GM19372 (cell line): ENCODE results near the gene ZBTB7B.
"Not testable (repeated sequence)": the region's sequence is repeated elsewhere in the genome, so short reads cannot be mapped to it uniquely, and the experiment has no call there.

ENCODE experiments used
- ATAC-seq: cut with Tn5 transposase; IDR thresholded peaks from one replicate; pipeline ENCODE4 v1.9.1; 2021; ENCODE audit warnings: mild to moderate bottlenecking, low read depth, moderate library complexity; ENCODE audit not compliant: unreplicated experiment

The ZBTB7B gene

DNA sequence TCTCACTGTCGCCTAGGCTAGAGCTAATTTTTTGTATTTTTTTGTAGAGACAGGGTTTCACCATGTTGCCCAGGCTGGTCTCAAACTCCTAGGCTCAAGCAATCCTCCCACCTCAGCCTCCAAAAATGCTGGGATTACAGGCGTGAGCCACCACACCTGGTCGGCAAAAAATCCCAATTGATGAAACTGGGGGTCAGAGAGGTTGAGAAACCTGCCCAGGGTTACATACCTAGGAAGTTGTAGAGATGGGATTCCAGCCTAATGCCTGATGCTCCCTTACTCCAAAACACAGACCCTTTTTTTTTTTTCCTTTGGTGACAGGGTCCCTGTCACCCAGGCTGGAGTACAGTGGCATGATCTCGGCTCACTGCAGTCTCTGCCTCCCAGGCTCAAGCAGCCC lies 15.9 kb upstream of the ZBTB7B start:
- not testable (repeated sequence) for ATAC-seq

DNA sequence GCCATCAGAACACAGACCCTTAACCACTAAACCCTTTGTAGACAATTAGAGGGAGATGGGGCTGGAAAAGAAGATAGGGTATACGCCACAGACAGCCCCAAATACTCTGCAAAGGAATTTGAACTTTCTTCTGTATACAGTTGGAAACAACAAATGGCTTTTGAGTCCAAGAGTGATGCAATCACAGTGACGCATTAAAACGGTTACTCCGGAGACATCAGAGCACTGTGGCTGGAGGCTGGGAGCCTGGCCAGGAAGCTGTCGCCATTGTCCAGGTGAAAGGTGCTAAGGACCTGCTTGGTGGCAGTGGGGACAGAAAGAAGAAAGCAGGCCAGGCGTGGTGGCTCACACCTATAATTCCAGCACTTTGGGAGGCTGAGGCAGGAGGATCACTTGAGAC lies 15.3 kb upstream of the ZBTB7B start:
- ATAC-seq: no peak

DNA sequence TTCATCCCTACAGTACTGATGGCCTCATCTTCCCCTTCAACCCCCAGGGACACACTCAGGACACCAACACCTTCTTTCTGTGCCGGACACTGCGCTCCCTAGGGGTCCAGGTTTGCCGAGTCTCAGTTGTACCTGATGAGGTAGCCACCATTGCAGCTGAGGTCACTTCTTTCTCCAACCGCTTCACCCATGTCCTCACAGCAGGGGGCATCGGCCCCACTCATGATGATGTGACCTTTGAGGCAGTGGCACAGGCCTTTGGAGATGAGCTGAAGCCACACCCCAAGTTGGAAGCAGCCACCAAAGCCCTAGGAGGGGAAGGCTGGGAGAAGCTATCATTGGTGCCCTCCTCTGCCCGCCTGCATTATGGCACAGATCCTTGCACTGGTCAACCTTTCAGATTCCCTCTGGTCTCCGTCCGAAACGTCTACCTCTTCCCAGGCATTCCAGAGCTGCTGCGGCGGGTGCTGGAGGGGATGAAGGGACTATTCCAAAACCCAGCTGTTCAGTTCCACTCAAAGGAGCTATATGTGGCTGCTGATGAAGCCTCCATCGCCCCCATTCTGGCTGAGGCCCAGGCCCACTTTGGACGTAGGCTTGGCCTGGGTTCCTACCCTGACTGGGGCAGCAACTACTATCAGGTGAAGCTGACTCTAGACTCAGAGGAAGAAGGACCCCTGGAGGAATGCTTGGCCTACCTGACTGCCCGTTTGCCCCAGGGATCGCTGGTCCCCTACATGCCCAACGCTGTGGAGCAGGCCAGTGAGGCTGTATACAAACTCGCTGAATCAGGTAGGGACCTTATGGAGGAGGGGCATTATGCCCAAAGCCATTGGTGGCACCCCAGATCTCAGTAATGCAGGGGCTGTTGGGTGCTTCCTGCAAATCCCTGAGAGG lies 14.3 kb upstream of the ZBTB7B start:
- no peak for ATAC-seq

DNA sequence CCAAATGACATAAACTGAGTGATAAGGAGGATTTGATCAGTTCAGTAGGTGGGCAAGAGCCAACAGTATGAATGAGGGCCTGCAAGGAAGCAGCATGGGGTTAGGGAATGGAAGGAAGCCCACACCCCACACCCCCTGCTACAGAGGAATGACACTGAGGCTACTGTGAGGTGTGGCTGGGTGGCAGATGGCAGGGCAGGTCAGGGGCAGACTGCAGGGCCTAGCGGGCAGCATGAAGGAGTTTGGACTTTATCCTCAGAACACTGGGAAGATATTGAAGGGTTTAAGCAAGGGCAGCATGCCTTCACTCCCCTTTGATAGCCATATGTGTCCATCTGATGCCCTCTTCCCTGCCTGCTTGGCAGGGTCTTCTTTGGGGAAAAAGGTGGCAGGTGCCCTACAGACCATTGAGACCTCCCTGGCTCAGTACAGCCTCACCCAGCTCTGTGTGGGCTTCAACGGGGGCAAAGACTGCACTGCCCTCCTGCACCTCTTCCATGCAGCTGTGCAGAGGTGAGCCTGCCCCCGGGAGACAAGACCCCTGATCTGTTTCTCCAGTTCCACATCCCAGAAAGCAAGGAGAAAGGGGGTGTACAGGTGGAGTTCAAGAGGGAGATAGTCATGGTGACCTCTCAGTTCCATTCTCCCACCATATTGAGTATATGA lies 13.3 kb upstream of the ZBTB7B start:
- no peak for ATAC-seq

DNA sequence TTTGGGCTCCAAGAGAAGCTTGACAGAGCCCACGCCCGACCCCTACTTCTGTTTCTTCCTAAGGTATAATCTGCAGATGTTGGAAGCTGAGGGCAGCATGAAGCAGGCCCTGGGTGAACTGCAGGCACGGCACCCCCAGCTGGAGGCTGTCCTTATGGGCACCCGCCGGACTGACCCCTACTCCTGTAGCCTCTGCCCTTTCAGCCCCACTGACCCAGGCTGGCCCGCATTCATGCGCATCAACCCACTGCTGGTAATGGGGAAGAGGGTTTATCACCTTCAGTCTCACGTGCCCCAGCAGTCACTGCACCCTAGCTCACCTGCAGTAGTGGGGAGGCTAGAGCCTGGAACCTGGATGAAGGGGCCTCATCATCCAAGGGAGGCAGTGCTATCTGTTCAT lies 12.3 kb upstream of the ZBTB7B start:
- no peak for ATAC-seq

DNA sequence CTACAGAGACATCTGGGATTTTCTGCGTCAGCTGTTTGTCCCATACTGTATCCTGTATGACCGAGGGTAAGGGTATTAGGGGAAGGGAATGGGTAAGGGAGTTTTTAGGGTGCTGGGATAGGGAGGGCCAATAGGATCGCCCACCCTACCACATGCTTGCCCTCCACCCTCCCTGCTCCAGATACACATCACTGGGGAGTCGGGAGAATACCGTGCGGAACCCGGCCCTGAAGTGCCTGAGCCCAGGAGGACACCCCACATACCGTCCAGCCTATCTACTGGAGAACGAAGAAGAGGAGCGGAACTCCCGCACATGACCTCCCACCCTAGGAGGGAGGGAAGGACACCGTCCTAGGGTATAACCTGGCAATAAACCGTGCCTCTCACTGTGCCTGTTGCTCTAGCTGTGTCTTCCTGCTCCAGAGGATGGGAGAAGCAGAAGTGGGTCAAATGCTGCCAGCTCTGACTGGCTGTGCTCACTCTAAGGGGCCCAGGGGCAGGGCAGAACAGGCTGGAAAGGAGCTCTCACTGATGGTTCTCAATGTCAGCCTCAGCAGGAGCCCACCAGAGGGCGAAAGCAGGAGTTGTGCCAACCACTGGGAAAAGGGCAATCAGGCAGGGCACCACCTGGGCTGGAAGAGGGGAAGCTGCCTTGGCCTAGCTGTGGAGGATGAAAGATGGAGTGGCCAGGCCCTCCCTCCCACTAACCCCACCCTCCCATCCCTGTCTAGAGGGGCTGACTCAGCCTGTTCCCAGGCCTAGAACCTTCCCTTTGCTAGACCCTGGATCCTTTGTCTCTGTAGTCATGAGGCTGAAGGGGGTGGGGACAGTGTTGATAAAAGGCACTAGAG lies 9.7 kb upstream of the ZBTB7B start:
- no peak for ATAC-seq

DNA sequence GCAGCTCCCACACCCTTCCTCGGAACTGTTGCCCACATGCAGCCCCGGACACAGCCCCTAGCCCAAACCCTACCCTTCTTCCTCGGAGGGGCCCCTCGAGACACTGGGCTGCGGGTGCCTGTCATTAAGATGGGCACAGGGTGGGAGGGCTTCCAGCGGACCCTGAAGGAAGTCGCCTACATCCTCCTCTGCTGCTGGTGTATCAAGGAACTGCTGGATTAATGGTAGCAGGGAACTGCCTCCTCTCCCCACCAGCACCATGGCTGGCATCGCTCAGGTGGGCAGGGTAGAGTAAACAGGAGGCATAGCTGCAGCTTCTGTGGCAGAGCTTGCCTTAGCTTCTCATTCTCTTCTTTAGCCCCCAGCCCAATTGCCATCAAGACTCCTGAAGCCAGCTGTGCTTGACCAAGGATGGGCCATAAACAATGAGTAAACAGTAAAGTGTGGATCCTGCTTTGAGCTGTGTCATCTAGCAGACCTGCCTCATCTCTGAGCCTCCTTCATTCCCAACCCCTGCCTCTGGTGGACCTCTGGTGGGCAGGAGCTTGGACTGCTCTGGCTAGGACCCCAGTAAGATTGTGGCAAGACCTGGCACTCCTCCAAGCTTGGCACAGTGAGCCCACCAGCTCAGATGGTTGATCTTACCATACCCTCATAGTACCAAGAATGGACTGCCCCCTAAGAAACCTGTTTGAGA lies 8.9 kb upstream of the ZBTB7B start, which contains the start of gene LENEP:
Gene LENEP (plus strand): TSS at position 15 of the 697 bp plus-strand sequence. CDS start 22 bp downstream, at position 37.
- ATAC-seq: no peak

DNA sequence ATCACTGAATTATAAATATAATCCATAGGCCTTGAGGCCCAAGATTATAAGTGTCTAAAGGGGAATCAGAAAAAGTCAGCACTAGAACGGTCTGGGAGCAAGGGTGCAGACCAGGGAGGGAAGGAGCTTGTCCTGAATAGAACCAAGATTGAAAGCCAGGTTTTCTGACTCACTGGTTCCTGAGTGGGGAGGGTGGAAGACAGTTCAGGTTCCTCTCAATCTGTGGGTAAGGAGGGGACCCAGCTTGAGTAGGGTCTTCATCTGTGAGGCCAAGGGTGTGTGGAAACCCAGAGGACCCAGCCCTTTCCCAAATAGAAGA lies 8.4 kb upstream of the ZBTB7B start:
- ATAC-seq: no peak

DNA sequence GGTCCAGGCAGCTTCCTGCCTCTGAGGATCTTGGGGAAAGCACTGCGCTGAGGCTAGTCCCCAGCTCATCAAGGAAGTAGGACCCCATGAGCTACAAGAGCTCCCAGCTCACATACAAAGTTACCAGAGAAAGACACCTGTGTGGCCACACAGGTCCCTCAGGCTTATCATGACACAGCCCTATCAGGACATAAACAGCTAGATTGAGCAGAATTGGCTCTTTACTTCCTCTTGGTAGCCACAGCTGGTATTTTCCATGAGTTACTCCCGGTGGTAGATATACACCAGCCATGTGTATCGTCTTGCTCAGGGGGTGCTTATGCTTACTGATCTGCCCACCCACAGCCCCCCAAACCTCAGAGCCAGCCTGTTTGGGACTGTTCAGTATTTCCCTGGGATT lies 8.0 kb upstream of the ZBTB7B start:
- ATAC-seq: no peak

DNA sequence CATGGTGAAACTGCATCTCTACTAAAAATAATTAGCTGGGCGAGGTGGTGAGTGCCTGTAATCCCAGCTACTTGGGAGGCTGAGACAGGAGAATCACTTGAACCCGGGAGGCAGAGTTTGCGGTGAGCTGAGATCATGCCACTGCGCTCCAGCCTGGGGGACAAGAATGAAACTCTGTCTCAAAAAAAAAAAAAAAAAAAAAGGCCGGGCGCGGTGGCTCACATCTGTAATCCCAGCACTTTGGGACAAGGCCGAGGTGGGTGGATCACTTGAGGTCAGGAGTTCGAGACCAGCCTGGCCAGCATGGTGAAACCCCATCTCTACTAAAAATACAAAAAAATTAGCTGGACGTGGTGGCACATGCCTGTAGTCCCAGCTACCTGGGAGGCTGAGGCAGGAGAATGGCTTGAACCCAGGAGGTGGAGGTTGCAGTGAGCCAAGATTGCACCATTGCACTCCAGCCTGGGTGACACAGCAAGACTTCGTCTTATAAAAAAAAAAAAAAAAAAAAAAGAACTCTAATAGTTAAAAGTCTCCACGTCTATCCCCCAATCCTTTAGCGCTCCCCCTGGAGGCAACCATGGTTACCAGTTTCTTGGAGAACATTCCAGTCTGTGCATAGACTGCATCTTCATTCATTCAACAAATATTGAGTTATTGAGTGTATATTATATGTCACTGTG lies 7.2 kb upstream of the ZBTB7B start:
- not testable (repeated sequence) for ATAC-seq

DNA sequence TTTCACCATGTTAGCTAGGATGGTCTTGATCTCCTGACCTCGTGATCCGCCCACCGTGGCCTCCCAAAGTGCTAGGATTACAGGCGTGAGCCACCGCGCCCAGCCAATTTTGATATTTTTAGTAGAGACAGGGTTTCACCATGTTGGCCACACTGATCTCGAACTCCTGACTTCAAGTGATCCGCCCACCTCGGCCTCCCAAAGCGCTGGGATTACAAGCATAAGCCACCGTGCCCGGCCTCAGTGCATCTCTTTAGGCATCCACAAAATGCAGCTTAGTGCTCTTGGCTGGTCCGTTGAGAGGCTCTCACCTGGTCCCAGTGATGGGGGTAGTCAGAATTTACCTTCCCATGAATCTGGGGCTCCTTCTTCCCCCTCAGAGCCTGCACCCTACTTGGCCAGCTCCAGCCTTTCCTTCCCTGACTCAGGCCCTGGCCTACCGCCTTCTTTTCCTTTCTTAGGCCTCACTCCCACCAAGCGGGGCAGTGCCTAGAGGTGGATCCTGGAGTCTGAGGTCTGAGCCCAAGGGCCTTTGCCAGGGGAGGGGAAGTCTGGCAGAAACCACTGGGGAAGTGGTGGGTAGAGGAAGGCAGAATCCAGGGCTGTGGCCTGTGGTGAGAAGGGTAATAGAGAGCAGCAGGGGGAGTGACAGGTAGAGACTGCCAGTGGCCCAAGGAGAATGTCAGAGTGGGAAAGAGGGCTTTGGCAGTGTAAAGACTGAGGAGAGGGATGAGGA lies 5.5 kb upstream of the ZBTB7B start:
- no peak for ATAC-seq

DNA sequence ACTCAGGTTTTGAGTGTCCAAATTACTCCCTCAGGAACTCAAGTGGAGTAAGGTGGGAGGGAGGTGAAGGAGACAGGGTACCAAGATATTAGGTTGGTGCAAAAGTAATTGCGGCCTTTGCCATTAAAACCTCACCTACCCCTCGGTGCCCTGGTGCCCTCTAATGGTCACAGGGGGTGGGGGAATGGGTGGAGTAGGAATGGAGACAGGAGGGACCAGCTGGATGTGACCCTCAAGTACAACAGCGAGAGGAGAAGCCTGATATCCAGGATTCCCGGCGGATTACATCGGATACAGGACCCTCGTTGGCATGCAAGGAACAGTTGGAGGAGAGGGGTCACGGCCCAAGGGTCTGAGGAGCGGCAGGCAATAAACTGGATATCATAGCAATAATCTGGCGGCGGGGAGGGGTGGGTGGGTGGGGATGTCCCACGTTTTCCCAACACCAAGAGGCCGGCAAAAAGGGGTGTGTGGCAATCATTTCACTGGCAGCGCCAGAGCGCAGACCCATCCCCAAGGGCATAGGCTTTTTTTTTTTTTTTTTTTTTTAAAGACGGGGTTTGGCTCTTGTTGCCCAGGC lies 4.3 kb upstream of the ZBTB7B start:
- no peak for ATAC-seq

DNA sequence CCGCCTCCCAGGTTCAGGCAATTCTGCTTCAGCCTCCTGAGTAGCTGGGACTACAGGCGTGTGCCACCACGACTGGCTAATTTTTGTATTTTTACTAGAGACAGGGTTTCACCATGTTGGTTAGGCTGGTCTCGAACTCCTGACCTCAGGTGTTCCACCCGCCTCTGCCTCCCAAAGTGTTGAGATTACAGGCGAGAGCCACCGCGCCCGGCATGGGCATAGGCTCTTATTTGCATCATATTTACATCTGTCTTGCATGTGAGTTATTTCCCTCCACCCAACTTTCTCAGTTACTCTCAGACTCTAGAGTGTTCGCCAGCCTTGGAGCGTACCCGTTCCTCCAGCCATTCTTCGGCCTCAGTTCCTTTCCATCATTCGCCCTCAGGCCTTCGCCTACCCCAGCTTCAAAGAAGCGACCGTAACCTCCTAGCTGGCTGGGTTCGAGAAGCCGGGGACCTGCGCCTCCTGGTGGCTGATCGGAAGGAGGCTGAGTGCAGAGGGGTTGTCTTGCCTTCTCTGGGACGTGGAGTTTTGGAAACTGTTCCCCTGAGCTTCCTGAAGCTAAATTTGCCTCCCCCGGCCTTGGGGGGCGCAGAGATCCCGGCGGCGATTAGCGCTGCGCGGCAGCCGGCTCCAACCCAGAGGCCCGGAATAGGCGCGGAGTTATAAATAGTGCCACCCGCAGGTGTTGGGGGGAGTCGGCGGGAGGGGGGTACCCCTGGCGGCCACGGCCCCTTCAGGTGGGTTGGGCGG lies 3.6 kb upstream of the ZBTB7B start:
- no peak for ATAC-seq

DNA sequence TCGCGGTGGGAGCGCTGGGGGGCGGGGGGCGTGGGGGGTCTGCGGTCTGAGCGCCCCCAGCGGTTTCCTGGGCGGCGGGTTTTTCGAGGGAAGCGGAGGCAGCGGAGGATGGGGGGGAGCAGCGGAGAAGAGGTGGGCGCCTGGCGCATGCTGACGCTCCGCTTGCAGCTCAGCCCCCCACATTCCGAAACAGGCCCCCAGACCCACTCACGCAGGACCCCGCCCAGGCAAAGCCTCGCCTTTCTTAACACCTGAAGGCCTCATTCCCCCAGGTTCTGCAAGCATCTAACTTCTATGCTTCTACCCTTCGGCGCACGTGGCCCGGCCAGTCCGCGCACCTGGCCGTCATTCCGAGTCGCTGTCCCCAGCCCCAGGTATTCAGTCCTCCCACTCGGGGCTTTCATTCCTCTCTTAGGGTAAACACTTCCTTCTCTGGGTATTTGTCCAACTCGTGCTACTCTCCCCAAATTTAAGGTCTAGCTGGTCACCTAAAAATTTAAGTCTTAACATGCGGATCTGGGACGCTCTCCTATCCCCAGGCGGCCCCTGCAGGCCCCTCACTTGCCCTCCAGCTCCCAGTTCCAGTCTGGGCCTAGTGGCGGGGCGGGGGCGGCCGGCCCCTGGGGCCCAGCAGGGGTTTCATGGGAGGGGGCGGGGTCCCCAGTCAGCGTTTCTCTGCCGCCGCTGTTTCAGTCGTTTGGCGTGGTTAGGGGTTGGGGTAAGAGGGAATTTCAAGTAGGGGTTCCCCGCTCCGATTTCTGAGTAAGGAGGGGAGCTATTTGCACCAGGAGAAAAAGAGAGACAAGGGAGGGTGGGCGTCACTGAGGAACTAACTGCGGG lies 2.8 kb upstream of the ZBTB7B start:
- no peak for ATAC-seq

DNA sequence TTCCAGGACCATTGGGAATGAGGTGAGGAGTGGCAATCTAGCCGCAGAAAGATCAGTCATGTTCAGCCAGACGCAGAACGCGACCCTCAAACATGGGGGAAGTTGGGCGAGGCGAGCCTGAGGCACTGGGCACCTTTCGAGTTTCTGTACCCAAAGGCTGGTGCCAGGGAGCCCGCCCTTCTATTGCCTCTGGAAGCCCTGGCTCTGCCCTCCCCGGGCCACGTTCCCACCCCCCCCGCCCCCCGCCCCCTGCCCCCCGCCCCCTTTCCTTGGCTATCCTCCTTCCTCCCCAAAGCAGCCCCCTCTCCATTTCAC lies 2.2 kb upstream of the ZBTB7B start:
- ATAC-seq: no peak

DNA sequence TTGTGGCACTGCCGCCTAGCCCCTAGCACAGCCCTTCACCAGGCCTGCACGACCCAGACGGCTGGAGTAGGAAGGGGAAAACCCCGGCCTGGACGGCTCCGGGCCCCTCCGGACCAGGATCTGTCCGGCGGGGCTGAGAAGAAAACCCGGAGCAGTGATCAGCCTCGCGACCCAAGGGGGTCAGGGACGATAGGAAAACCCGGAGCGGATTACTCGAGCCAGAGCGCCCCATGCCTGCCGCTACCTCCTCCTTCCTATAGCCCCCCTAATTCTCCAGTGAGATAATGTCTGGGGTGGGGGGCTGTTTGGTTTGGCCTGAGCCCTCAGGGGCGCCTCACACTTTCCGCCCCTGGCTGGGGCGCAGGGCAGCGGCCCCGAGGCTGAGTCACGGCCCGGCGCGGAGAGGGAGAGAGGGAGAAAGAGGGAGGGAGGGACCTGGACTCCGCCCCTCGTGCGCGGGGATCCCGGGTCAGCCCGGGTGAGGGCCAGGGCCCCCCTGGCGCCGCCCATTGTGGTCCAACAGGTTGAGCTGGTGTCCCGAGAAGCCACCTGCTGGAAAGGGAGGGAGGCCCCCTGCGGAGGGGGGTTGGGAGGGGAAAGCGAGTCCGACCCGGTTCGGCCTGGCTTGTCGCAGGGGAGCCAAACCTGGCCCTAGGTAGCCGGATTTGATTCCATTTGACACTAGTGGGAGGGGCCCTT lies 1.7 kb upstream of the ZBTB7B start:
- ATAC-seq: peak; percentile 34

DNA sequence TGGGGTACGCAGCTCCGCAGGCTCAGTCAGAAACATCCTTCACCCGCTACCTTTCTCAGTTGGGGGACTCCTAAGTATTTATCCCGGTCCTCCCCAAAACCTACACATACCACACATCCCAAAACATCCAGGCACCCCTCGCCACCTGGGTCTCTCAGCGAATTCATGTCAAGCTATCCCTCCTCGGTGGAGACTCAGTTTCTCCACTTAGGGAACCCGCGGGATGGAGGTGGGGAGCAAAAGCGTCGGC lies 1.3 kb upstream of the ZBTB7B start:
- peak; percentile 6 for ATAC-seq
